Activated CD8-positive, alpha-beta T cell treated with anti-CD3 and anti-CD28 coated beads for 36 hours (primary cell): ENCODE data around the gene OTOA. TPM values are rescaled to one million over a fixed set of nuclear protein-coding genes. Genes with fewer than 3 reads are reported as not detected.

Source experiments
- ATAC-seq: fragments of 200-7000 bp; cut with Tn5 transposase; one replicate; pipeline ENCODE4 v1.10.0; 2021; ENCODE audit warnings: mild to moderate bottlenecking, moderate library complexity
- CTCF ChIA-PET: fragments of 350-600 bp; sonication (Branson Sonifier 250); formaldehyde crosslinking; loops from one replicate; lab custom pipeline; 2021; ENCODE audit warnings: antibody characterized with exemption; lab: Charles Lee
- POLR2A ChIA-PET: fragments of 350-600 bp; sonication (Branson Sonifier 250); formaldehyde crosslinking; loops from one replicate; lab custom pipeline; 2021; ENCODE audit warnings: antibody characterized with exemption; lab: Charles Lee
- DNase-seq: peaks from one replicate; pipeline ENCODE4 v3.0.0-alpha.2; 2020
- H3K27ac Mint-ChIP-seq: one replicate; pipeline ENCODE4 v1.8.0; 2021; ENCODE audit warnings: mild to moderate bottlenecking, mixed read lengths
- H3K27me3 Mint-ChIP-seq: one replicate; pipeline ENCODE4 v1.8.0; 2021; ENCODE audit warnings: mixed read lengths
- H3K36me3 Mint-ChIP-seq: one replicate; pipeline ENCODE4 v1.8.0; 2021; ENCODE audit warnings: low read depth, mixed read lengths
- H3K4me1 Mint-ChIP-seq: one replicate; pipeline ENCODE4 v1.8.0; 2021; ENCODE audit warnings: low read depth, mixed read lengths
- H3K4me3 Mint-ChIP-seq: one replicate; pipeline ENCODE4 v1.8.0; 2021; ENCODE audit warnings: mild to moderate bottlenecking, moderate library complexity, mixed read lengths
- H3K9me3 Mint-ChIP-seq: one replicate; pipeline ENCODE4 v1.8.0; 2021; ENCODE audit warnings: mixed read lengths
- intact Hi-C: fragments of 100-400 bp; cut with micrococcal nuclease; formaldehyde crosslinking; loops from one replicate; pipeline ENCODE4 v1.10.0; 2022
- total RNA-seq, 2 experiments: library from RNA; stranded (reverse); gene quantifications; one replicate each; pipeline ENCODE4 v1.2.3, GENCODE V29; 2021
- TF ChIP-seq, protein P1 (sequence below): fragments of 200-600 bp; IDR thresholded peaks from one replicate; pipeline ENCODE4 v1.8.0; 2022; ENCODE audit warnings: antibody characterized with exemption, mild to moderate bottlenecking

Gene OTOA
- total RNA-seq, result under 1 TPM in 1 of 2 experiments, not detected in 1; 0.09 TPM

GRCh38 chr16:21663889-21664647, at the start of gene OTOA:
TSS of gene OTOA (plus strand) at chr16:21663968. CDS start at chr16:21678515, 14,547 bp downstream.
- POLR2A ChIA-PET, result interaction anchor here (0.8 to 1.0 kb wide), 3 partner anchors 16 to 48 kb away, joined by 3 read pairs; no protein-coding TSS in a partner anchor
- H3K27ac Mint-ChIP-seq, result no peak within 1 kb of the TSS

GRCh38 chr16:21614896-21615295, 48.9 kb upstream of the OTOA start:
- CTCF ChIA-PET, result interaction anchor here (1.6 to 1.9 kb wide), 2 partner anchors 9 to 31 kb away, joined by 5 to 7 read pairs; no protein-coding TSS in a partner anchor
- intact Hi-C loops, result loop anchor here (5.0 kb wide), 1 partner anchor 32 kb away; no protein-coding TSS in a partner anchor
- H3K36me3 Mint-ChIP-seq, result peaks cover 44% of the 10 kb centered on the region
- H3K4me1 Mint-ChIP-seq, result peaks cover 78% of the 10 kb centered on the region
- peak overlapping the region; percentile 50 for H3K27ac Mint-ChIP-seq
- ATAC-seq (no peak), DNase-seq (no peak)
- POLR2A ChIA-PET, result no interaction called here
- TF ChIP-seq, protein P1, sequence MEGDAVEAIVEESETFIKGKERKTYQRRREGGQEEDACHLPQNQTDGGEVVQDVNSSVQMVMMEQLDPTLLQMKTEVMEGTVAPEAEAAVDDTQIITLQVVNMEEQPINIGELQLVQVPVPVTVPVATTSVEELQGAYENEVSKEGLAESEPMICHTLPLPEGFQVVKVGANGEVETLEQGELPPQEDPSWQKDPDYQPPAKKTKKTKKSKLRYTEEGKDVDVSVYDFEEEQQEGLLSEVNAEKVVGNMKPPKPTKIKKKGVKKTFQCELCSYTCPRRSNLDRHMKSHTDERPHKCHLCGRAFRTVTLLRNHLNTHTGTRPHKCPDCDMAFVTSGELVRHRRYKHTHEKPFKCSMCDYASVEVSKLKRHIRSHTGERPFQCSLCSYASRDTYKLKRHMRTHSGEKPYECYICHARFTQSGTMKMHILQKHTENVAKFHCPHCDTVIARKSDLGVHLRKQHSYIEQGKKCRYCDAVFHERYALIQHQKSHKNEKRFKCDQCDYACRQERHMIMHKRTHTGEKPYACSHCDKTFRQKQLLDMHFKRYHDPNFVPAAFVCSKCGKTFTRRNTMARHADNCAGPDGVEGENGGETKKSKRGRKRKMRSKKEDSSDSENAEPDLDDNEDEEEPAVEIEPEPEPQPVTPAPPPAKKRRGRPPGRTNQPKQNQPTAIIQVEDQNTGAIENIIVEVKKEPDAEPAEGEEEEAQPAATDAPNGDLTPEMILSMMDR, result no peak
- no peak overlapping the region for H3K4me3 Mint-ChIP-seq
- no peaks in the 10 kb centered on the region for H3K27me3 Mint-ChIP-seq
- H3K9me3 Mint-ChIP-seq, result peaks cover 2% of the 10 kb centered on the region

More at GRCh38 chr16:21663889-21664647, at the start of gene OTOA:
- intact Hi-C loops, result no loop called here
- Mint-ChIP-seq H3K9me3 (no peaks in the 10 kb centered on the region), H3K4me3 (peak within 1 kb of the TSS; percentile 59), H3K36me3 (no peaks in the 10 kb centered on the region), H3K4me1 (peaks cover 15% of the 10 kb centered on the region), H3K27me3 (peaks cover 6% of the 10 kb centered on the region)
- ATAC-seq (peak; percentile 70), DNase-seq (peak; percentile 39)
- TF ChIP-seq, protein P1, result no peak
- CTCF ChIA-PET, result interaction anchor here (0.7 to 1.8 kb wide), 2 partner anchors 34 to 44 kb away, joined by 3 to 11 read pairs; no protein-coding TSS in a partner anchor

- Mint-ChIP-seq H3K4me3 (no peak overlapping the region), H3K4me1 (peaks cover 71% of the 10 kb centered on the region), H3K27ac (no peak overlapping the region), H3K36me3 (peaks cover 47% of the 10 kb centered on the region), H3K9me3 (peaks cover 2% of the 10 kb centered on the region), H3K27me3 (no peaks in the 10 kb centered on the region)
- no peak for ATAC-seq
- ChIA-PET CTCF (interaction anchor here (0.7 kb wide), 1 partner anchor 102 kb away, joined by 3 read pairs; no protein-coding TSS in a partner anchor), POLR2A (no interaction called here)
- intact Hi-C loops, result no loop called here
- DNase-seq, result no peak
- TF ChIP-seq, protein P1, result no peak
Measured at GRCh38 chr16:21617607-21618006, 46.2 kb upstream of the OTOA start.

GRCh38 chr16:21618281-21618680, 45.5 kb upstream of the OTOA start:
- TF ChIP-seq, protein P1, result no peak
- intact Hi-C loops, result no loop called here
- Mint-ChIP-seq H3K36me3 (peaks cover 47% of the 10 kb centered on the region), H3K27ac (no peak overlapping the region), H3K9me3 (no peaks in the 10 kb centered on the region), H3K27me3 (no peaks in the 10 kb centered on the region), H3K4me1 (peaks cover 67% of the 10 kb centered on the region), H3K4me3 (no peak overlapping the region)
- DNase-seq (no peak), ATAC-seq (no peak)
- ChIA-PET POLR2A (no interaction called here), CTCF (no interaction called here)
